PC-3 (cell line): ENCODE measurements around the gene CNKSR3. TPM values are rescaled to one million over a fixed set of nuclear protein-coding genes. Genes with fewer than 3 reads are reported as not detected.

ENCODE experiments used
- ATAC-seq: fragments of 200-7000 bp; cut with Tn5 transposase; 2 replicates; pipeline ENCODE4 v1.9.1; 2020; ENCODE audit warnings: mild to moderate bottlenecking, moderate library complexity
- BruUV-seq: library from RNA; stranded (reverse); fragments of 400-500 nt; replicated peaks from 2 replicates; lab custom pipeline; 2021; lab: Mats Ljungman, UMichigan
- CTCF ChIA-PET: fragments of 300-600 bp; sonication (Branson Sonifier 250); formaldehyde crosslinking; loops from one replicate; lab custom pipeline; 2022; ENCODE audit warnings: antibody characterized with exemption; lab: Charles Lee
- POLR2A ChIA-PET: fragments of 300-600 bp; sonication (Branson Sonifier 250); formaldehyde crosslinking; loops from one replicate; lab custom pipeline; 2022; ENCODE audit warnings: antibody characterized with exemption; ENCODE audit not compliant: unreplicated experiment; lab: Charles Lee
- DNase-seq: peaks from one replicate; pipeline ENCODE4 v3.0.0-alpha.2; 2015
- H2AFZ ChIP-seq: fragments of 300-600 bp; sonication (generic); 2 replicates; pipeline ENCODE4 v1.6.0; 2016; ENCODE audit warnings: antibody characterized with exemption, low read length
- H3F3A ChIP-seq: fragments of 300-600 bp; sonication (generic); one replicate; pipeline ENCODE4 v1.6.0; 2017; ENCODE audit warnings: antibody characterized with exemption, low read length, control low read depth, mild to moderate bottlenecking; ENCODE audit not compliant: unreplicated experiment
- H3K27ac ChIP-seq: fragments of 300-600 bp; sonication (generic); 2 replicates; pipeline ENCODE4 v1.5.1; 2016; ENCODE audit warnings: mild to moderate bottlenecking, low read length
- H3K27me3 ChIP-seq: fragments of 300-600 bp; sonication (generic); 2 replicates; pipeline ENCODE4 v1.6.1; 2016; ENCODE audit warnings: low read length, mixed read lengths
- H3K36me3 ChIP-seq: fragments of 300-600 bp; sonication (generic); 2 replicates; pipeline ENCODE4 v1.6.1; 2016; ENCODE audit warnings: low read depth, mixed run types, low read length, mixed read lengths
- H3K4me1 ChIP-seq: fragments of 300-600 bp; sonication (generic); 2 replicates; pipeline ENCODE4 v1.5.1; 2016; ENCODE audit warnings: low read length; ENCODE audit not compliant: insufficient read depth
- H3K4me2 ChIP-seq: fragments of 300-600 bp; sonication (generic); 2 replicates; pipeline ENCODE4 v1.6.0; 2016; ENCODE audit warnings: low read length
- H3K4me3 ChIP-seq: fragments of 300-600 bp; sonication (generic); 2 replicates; pipeline ENCODE4 v1.5.1; 2016; ENCODE audit warnings: mild to moderate bottlenecking, low read length, mixed read lengths
- H3K79me2 ChIP-seq: fragments of 300-600 bp; sonication (generic); 2 replicates; pipeline ENCODE4 v1.6.1; 2017; ENCODE audit warnings: low read length, mixed read lengths
- H3K9ac ChIP-seq: fragments of 300-600 bp; sonication (generic); 2 replicates; pipeline ENCODE4 v1.6.0; 2016; ENCODE audit warnings: mild to moderate bottlenecking, low read length
- H3K9me2 ChIP-seq: fragments of 300-600 bp; sonication (generic); replicated peaks from 2 replicates; pipeline ENCODE4 v1.6.1; 2016; ENCODE audit warnings: mixed run types, low read length, mixed read lengths
- H3K9me3 ChIP-seq: fragments of 300-600 bp; sonication (generic); 2 replicates; pipeline ENCODE4 v1.6.1; 2016; ENCODE audit warnings: low read length, mixed read lengths
- H4K20me1 ChIP-seq: fragments of 300-600 bp; sonication (generic); 2 replicates; pipeline ENCODE4 v1.6.1; 2016; ENCODE audit warnings: low read length, mixed read lengths
- CTCF ChIP-seq: fragments of 300-600 bp; sonication (generic); conservative IDR thresholded peaks from 2 replicates; pipeline ENCODE4 v1.5.1; 2017; ENCODE audit warnings: antibody characterized with exemption, low read depth, mild to moderate bottlenecking, low read length
- EZH2 ChIP-seq: fragments of 300-600 bp; sonication (generic); IDR thresholded peaks from one replicate; pipeline ENCODE4 v1.6.1; 2017; ENCODE audit warnings: antibody characterized with exemption, mild to moderate bottlenecking, low read length; ENCODE audit not compliant: unreplicated experiment
- EZH2phosphoT487 ChIP-seq: fragments of 300-600 bp; sonication (generic); IDR thresholded peaks from 2 replicates; pipeline ENCODE4 v1.6.1; 2018; ENCODE audit warnings: mild to moderate bottlenecking, antibody characterized with exemption, low read length, borderline replicate concordance
- intact Hi-C: fragments of 100-400 bp; cut with micrococcal nuclease; formaldehyde crosslinking; loops from 2 replicates; pipeline ENCODE4 v1.9.0; 2023
- total RNA-seq: library from RNA; depleted of rRNA; stranded (reverse); fragments of >200 nt; gene quantifications from 2 replicates; pipeline ENCODE4 v1.2.3, GENCODE V29; 2014

Gene CNKSR3
- total RNA-seq, 1 experiment from 2014 or later, result 3.2 TPM

- H3K4me1 ChIP-seq, result peaks cover 17% of the 10 kb centered on the region
- DNase-seq (no peak), ATAC-seq (no peak)
- H3K27me3 ChIP-seq, result no peaks in the 10 kb centered on the region
- H3K4me3 ChIP-seq, result no peak overlapping the region
- intact Hi-C loops, result loop anchor here (5.0 kb wide), 1 partner anchor 87 kb away; no protein-coding TSS in a partner anchor
- POLR2A ChIA-PET, result no interaction called here
- no peak overlapping the region for H3K4me2 ChIP-seq
- TF ChIP-seq CTCF (no peak), EZH2 (no peak), EZH2phosphoT487 (no peak)
- no peaks in the 10 kb centered on the region for H3K9me3 ChIP-seq
- no peaks in the 10 kb centered on the region for H4K20me1 ChIP-seq
- no peaks in the 10 kb centered on the region for H3K9me2 ChIP-seq
- H3K27ac ChIP-seq, result no peak overlapping the region
- no peaks in the 10 kb centered on the region for H3K79me2 ChIP-seq
- H3K36me3 ChIP-seq, result no peaks in the 10 kb centered on the region
- CTCF ChIA-PET, result no interaction called here
- H3F3A ChIP-seq, result no peaks in the 10 kb centered on the region
- no TSS peak for BruUV-seq
- H3K9ac ChIP-seq, result no peak overlapping the region
- H2AFZ ChIP-seq, result no peak overlapping the region
Measured at GRCh38 chr6:154459513-154459912, 51.0 kb downstream of the CNKSR3 start.

GRCh38 chr6:154458565-154459470 lies 51.7 kb downstream of the CNKSR3 start:
- Histone ChIP-seq H3K27me3 (no peaks in the 10 kb centered on the region), H2AFZ (no peak overlapping the region), H3K9me3 (no peaks in the 10 kb centered on the region), H3K4me3 (no peak overlapping the region), H3K9ac (no peak overlapping the region), H3K4me2 (no peak overlapping the region), H3K79me2 (no peaks in the 10 kb centered on the region), H3K4me1 (peaks cover 17% of the 10 kb centered on the region), H4K20me1 (no peaks in the 10 kb centered on the region), H3K9me2 (no peaks in the 10 kb centered on the region), H3K36me3 (no peaks in the 10 kb centered on the region), H3F3A (no peaks in the 10 kb centered on the region), H3K27ac (no peak overlapping the region)
- intact Hi-C loops, result loop anchor here (1.0 to 5.0 kb wide), 4 partner anchors 49 to 305 kb away; partner anchors contain the start of gene CNKSR3
- ATAC-seq (no peak), DNase-seq (no peak)
- TF ChIP-seq EZH2 (no peak), CTCF (no peak), EZH2phosphoT487 (no peak)
- no TSS peak for BruUV-seq
- ChIA-PET CTCF (no interaction called here), POLR2A (no interaction called here)

- H3K27me3 ChIP-seq, result no peaks in the 10 kb centered on the region
- H3K9me2 ChIP-seq, result no peaks in the 10 kb centered on the region
- DNase-seq, result peak; percentile 64
- H4K20me1 ChIP-seq, result no peaks in the 10 kb centered on the region
- no peak overlapping the region for H3K4me2 ChIP-seq
- ChIA-PET POLR2A (no interaction called here), CTCF (interaction anchor here (0.5 to 0.6 kb wide), 3 partner anchors 162 to 407 kb away, joined by 3 to 4 read pairs (median 3); no protein-coding TSS in a partner anchor)
- H3K9me3 ChIP-seq, result no peaks in the 10 kb centered on the region
- ATAC-seq, result peak; percentile 97
- TF ChIP-seq CTCF (peak; percentile 52), EZH2phosphoT487 (no peak), EZH2 (no peak)
- H3F3A ChIP-seq, result no peaks in the 10 kb centered on the region
- BruUV-seq, result no TSS peak
- no peak overlapping the region for H3K4me3 ChIP-seq
- no peaks in the 10 kb centered on the region for H3K79me2 ChIP-seq
- peak overlapping the region; percentile 44; the same call in 1 of the 2 replicates for H2AFZ ChIP-seq
- intact Hi-C loops, result loop anchor here (1.0 to 5.0 kb wide), 4 partner anchors 48 to 304 kb away; partner anchors contain the start of gene CNKSR3
- no peak overlapping the region for H3K27ac ChIP-seq
- no peak overlapping the region for H3K9ac ChIP-seq
- H3K4me1 ChIP-seq, result peaks cover 17% of the 10 kb centered on the region
- no peaks in the 10 kb centered on the region for H3K36me3 ChIP-seq
Measured at GRCh38 chr6:154457881-154458284, 52.6 kb downstream of the CNKSR3 start.
